Measurements from ENCODE around the gene NAA11.

- TF ChIP-seq POLR2A (IDR thresholded peaks at IDR 0.05) (no peak), CTCF (IDR thresholded peaks at IDR 0.05) (no peak)
Measured at GRCh38 chr4:79308137-79308536, 17.7 kb downstream of the NAA11 start.

All from thyroid gland (tissue), 4 donors.